NCI-H1048 (cell line): Measurements from ENCODE around the gene SYNE1.
"Not testable (repeated sequence)": the region's sequence is repeated elsewhere in the genome, so short reads cannot be mapped to it uniquely, and the experiment has no call there.

Experiments used
- DNase-seq: peaks from one replicate; lab custom pipeline; 2025; lab: John Stamatoyannopoulos, UW

Gene SYNE1

GRCh38 chr6:152423216-152424103 lies 213.7 kb downstream of the SYNE1 start:
- DNase-seq = no peak

GRCh38 chr6:152421496-152421895 lies 215.7 kb downstream of the SYNE1 start:
- DNase-seq = not testable (repeated sequence)

GRCh38 chr6:152420696-152421095 lies 216.5 kb downstream of the SYNE1 start:
- DNase-seq = no peak

- no peak for DNase-seq
Measured at GRCh38 chr6:152418551-152418950, 218.6 kb downstream of the SYNE1 start.

DNA sequence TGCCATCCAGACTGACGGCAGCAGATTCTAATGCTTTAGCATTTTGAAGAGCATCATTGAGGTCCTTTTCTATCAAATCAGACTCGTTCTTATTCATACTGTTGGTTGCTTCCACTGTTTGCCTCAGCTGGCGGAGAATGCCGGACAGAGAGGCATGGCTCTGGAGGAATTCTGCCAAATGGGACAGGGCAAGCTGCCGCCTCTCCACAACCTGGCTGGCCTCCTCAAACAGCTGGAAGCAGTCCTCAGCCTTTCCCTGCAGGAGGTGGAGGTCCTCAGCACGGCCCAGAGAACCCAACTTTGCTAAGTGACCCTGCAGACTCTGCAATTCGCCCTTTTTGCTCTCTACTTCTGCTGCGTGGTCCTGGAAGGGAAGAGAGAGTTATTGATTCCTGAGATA lies 220.5 kb downstream of the SYNE1 start:
- no peak for DNase-seq

DNA sequence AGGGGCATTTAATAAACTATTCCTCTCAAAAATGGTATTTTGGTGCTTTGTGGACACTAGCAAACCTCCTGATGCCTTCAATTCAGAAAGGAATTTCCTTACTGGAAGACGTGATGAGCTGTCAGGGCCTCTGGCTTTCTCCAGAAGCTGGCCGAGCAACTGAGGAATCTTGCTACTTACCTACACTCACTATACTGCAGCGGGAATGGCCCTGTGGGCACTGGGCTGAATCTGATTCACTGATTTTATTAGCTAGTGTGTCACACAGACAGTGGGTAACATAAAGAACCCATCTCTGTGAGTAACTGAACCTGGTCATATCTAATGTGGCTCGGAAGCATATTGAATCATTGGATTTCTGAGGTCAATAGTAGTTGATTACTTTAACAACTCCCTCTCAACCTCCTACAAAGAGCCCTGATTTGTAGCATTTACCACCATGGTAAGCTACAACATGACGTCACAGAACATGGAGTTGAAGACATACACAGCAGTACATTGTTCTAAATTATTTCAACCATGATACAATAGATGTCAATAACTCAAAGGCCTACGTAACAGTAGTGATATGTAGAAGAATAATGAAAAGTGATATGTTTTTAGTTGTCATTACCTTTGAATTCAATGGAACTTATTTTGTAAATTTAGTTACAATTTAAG lies 232.1 kb downstream of the SYNE1 start:
- no peak for DNase-seq

DNA sequence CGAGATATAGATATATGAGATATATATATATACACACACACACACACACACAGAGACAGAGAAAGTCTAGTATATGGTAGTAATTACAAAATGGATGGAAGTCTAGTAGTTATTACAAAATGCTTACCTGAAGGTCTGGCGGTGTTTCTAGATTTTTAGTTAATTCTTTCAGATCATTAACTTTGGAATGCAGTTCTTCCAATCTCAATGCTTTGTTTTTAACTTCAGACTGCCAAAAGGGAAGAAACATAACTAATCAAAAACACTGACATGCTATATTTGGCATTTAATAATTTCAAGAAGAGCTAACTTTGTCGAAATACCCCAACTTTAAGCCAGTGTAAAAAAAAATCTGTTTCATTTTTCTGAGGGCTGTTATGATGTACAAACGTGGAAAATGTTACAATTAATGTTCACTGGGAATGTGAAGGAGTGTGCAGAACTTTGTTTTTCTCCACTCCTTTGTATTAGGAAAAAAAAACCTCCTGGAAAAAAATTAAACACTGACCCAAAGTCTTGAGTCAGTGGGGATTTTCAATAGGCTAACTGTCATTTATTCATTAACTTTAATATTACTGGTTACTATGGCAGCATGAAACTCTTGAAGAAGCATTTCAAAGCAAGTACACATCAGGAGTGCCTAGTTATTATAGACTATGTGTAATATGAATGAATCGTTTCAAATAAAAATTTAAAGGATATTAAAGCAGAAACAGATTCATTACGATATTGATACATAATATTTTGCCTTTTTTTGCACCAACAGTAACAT lies 232.9 kb downstream of the SYNE1 start:
- DNase-seq = no peak

GRCh38 chr6:152402791-152403190 lies 234.4 kb downstream of the SYNE1 start:
- DNase-seq = no peak

DNA sequence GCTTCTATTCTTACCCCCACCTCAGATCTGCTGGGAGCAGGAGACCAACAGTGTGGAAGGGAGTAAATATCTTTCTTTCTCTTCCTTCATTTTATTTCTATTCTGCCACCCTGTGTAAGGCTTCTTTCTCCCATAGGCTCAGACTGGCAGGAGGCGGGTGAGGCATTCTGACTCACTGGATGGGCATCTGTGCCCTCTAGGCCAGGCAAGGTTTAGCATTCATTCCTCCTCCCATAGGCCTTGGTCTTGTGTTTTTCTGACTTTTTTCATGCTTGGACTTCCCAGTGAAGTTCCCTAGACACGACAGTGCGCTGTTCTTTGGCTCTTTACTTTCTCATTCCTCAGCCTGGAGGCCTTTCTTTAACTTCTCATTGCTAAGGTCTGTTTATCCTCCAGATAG lies 235.2 kb downstream of the SYNE1 start:
- no peak for DNase-seq

GRCh38 chr6:152399399-152399798 lies 237.8 kb downstream of the SYNE1 start:
- no peak for DNase-seq

DNA sequence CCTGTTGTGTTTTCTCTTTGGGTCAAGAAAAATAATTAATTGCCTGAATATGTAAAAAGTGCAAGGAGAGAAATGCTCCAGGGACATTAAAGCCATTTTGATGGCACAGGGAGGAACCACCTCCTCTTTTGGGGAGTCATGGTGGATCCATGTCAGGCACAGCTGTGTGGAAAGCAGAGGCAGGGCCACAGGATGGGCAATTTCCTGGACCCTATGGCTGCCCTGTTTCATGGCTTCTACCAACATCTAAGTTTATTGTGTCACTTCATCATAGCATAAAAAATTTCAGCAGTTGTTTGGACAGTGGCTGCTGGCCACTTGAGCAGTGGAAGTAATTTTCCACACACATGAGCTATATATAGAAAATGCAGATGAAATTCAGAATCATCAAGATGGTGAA lies 238.2 kb downstream of the SYNE1 start:
- no peak for DNase-seq

DNA sequence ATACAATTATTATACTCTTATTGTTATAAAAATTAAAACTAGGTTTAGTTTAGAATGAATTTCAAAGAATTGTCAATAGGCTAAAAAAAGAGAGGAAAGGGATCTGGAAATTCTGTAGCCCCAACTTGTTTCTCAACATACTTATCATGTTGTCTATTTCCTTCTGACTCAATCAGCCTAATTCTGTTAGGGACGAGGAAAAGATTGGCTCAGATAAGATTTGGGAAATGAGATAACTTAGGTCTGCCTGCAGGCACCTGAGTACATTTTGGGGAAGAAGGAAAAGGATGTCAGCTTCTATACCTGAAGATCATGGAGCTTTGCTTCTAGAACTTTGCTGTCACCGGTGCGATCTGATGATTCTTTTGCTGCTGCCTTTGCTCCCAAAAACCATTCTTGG lies 238.8 kb downstream of the SYNE1 start:
- no peak for DNase-seq

- DNase-seq = no peak
Measured at GRCh38 chr6:152394303-152394702, 242.9 kb downstream of the SYNE1 start.

- no peak for DNase-seq
Measured at GRCh38 chr6:152391179-152391880, 245.8 kb downstream of the SYNE1 start.

- DNase-seq = no peak
Measured at GRCh38 chr6:152387091-152387490, 250.1 kb downstream of the SYNE1 start.

- no peak for DNase-seq
Measured at GRCh38 chr6:152386131-152386530, 251.0 kb downstream of the SYNE1 start.

- DNase-seq = no peak
Measured at GRCh38 chr6:152380993-152381898, 255.9 kb downstream of the SYNE1 start.

DNA sequence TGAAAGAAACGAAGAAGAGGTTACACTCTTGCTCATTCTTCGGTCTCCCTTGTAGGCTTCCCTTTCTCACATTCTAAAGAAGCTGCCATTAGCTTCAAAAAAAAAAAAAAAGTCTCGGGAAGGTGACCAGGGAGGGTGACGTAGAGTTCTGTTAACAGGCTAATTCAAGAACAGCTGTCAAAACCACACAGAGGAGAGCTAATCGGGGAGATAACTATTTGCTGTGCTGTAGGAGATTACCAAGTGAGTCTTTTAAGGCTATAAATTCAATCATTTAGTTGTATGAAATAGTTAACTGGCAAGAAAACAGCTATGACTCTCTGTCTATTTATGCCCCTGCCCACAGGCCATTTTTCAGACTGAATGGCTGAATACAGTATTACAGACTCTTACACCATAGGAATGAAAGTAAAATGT lies 256.8 kb downstream of the SYNE1 start:
- no peak for DNase-seq

DNA sequence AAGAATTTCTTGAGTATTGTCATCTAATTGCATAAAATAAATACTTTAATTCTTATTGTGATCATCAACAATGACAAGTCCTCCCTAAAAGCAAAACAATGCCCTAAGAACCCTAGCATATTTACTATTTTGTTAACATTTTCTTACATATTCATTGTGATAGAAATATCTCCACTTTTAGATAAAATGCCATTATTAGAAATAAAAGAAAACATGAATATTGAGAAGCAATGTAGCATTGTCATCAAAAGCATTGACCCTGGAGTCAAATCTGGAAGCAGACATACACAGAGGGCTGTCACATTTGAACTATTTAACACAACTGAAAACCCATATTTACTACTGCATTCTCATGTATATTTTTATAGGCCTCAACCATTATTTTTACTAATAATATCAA lies 257.7 kb downstream of the SYNE1 start:
- no peak for DNase-seq

- no peak for DNase-seq
Measured at GRCh38 chr6:152378169-152378568, 259.0 kb downstream of the SYNE1 start.

DNA sequence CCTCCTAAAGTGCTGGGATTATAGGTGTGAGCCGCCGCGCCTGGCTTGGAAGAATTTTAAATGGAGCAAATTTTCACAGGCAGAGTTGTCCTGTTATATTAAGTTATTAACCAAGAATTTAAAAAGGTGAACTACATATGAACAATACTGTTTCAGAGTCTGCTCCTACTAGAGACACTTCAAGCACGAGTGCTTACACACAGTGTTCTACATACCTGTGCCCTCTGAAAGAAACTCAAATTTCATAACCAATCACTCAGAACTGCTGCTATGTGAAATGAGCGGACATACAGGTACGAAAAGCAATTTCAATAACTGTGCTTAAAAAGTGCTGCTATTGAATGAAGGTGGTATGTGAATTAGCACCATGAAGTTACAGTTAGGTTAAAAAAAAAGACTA lies 262.0 kb downstream of the SYNE1 start:
- no peak for DNase-seq
